Liver (tissue), 9 donors: ENCODE measurements around the gene UBE2E2. TPM values are rescaled to one million over a fixed set of nuclear protein-coding genes. Genes with fewer than 3 reads are reported as not detected.

ENCODE experiments used
- DNase-seq: peaks from one replicate; pipeline ENCODE4 v3.0.0-alpha.2; 2017; ENCODE audit warnings: low spot score
- H3K27ac ChIP-seq, 2 donors: one replicate each; pipeline ENCODE4 v1.7.0; 2013; ENCODE audit warnings: inconsistent platforms in 2 of 2, low read length in 2 of 2, control low read depth in 1 of 2, low read depth in 1 of 2, mild to moderate bottlenecking in 1 of 2
- H3K27me3 ChIP-seq, 4 donors: one replicate each; pipeline versions ENCODE4 v1.6.1 to v1.7.0; 2013; ENCODE audit warnings: low read length in 3 of 4, inconsistent platforms in 1 of 4, mild to moderate bottlenecking in 1 of 4, moderate library complexity in 1 of 4; ENCODE audit not compliant: control insufficient read depth in 4 of 4, insufficient read depth in 4 of 4
- H3K36me3 ChIP-seq, 4 donors: one replicate each; pipeline versions ENCODE4 v1.6.1 to v1.7.0; 2013; ENCODE audit warnings: low read length in 3 of 4, mild to moderate bottlenecking in 3 of 4, low read depth in 1 of 4, moderate library complexity in 1 of 4; ENCODE audit not compliant: control insufficient read depth in 4 of 4, insufficient read depth in 3 of 4
- H3K4me1 ChIP-seq, 4 donors: one replicate each; pipeline versions ENCODE4 v1.6.1 to v1.7.0; 2013; ENCODE audit warnings: low read length in 3 of 4, mild to moderate bottlenecking in 3 of 4, moderate library complexity in 1 of 4; ENCODE audit not compliant: control insufficient read depth in 4 of 4, insufficient read depth in 4 of 4
- H3K4me3 ChIP-seq, 3 donors: one replicate each; pipeline versions ENCODE4 v1.6.1 to v1.7.0; 2013; ENCODE audit warnings: low read length in 3 of 3, control low read depth in 1 of 3, low read depth in 1 of 3, mild to moderate bottlenecking in 1 of 3
- H3K9ac ChIP-seq, 2 donors: one replicate each; pipeline ENCODE4 v1.7.0; 2013; ENCODE audit warnings: low read length in 2 of 2, mild to moderate bottlenecking in 2 of 2, moderate library complexity in 2 of 2, control low read depth in 1 of 2, low read depth in 1 of 2
- H3K9me3 ChIP-seq, 4 donors: one replicate each; pipeline versions ENCODE4 v1.6.1 to v1.7.0; 2013; ENCODE audit warnings: low read length in 3 of 4; ENCODE audit not compliant: control insufficient read depth in 4 of 4
- EGR1 ChIP-seq, 2 donors: IDR thresholded peaks; 2 replicates each; pipeline ENCODE4 v1.6.1; 2016 to 2018; ENCODE audit warnings: antibody characterized with exemption in 2 of 2, low read depth in 2 of 2
- FOXA1 ChIP-seq: IDR thresholded peaks from 2 replicates; pipeline ENCODE4 v1.6.1; 2016; ENCODE audit warnings: antibody characterized with exemption
- FOXA2 ChIP-seq: IDR thresholded peaks from 2 replicates; pipeline ENCODE4 v1.6.1; 2016; ENCODE audit warnings: antibody characterized with exemption
- GABPA ChIP-seq, 2 donors: IDR thresholded peaks in 1 of 2; conservative IDR thresholded peaks in 1 of 2; 2 replicates each; pipeline ENCODE4 v1.6.1; 2016; ENCODE audit warnings: antibody characterized with exemption in 2 of 2, mild to moderate bottlenecking in 1 of 2, moderate library complexity in 1 of 2
- HNF4A ChIP-seq, 2 donors: conservative IDR thresholded peaks; 2 replicates each; pipeline ENCODE4 v1.6.1; 2016; ENCODE audit warnings: antibody characterized with exemption in 2 of 2, mild to moderate bottlenecking in 2 of 2
- HNF4G ChIP-seq: IDR thresholded peaks from 2 replicates; pipeline ENCODE4 v1.6.1; 2016; ENCODE audit warnings: antibody characterized with exemption
- JUND ChIP-seq, 2 donors: IDR thresholded peaks; 2 replicates each; pipeline ENCODE4 v1.6.1; 2016; ENCODE audit warnings: antibody characterized with exemption in 2 of 2
- NR2F2 ChIP-seq: IDR thresholded peaks from 2 replicates; pipeline ENCODE4 v1.6.1; 2016; ENCODE audit warnings: antibody characterized with exemption
- RAD21 ChIP-seq, 2 donors: IDR thresholded peaks; 2 replicates each; pipeline ENCODE4 v1.6.1; 2016; ENCODE audit warnings: antibody characterized with exemption in 2 of 2, mild to moderate bottlenecking in 2 of 2
- RXRA ChIP-seq, 2 donors: IDR thresholded peaks; 2 replicates each; pipeline ENCODE4 v1.6.1; 2017 to 2018; ENCODE audit warnings: antibody characterized with exemption in 2 of 2, mild to moderate bottlenecking in 1 of 2
- SP1 ChIP-seq: IDR thresholded peaks from 2 replicates; pipeline ENCODE4 v1.6.1; 2018; ENCODE audit warnings: antibody characterized with exemption, mild to moderate bottlenecking
- TAF1 ChIP-seq: conservative IDR thresholded peaks from 2 replicates; pipeline ENCODE4 v1.6.1; 2016; ENCODE audit warnings: antibody characterized with exemption, mild to moderate bottlenecking
- YY1 ChIP-seq: IDR thresholded peaks from 2 replicates; pipeline ENCODE4 v1.6.1; 2016; ENCODE audit warnings: antibody characterized with exemption, mild to moderate bottlenecking
- WGBS: extraction: QIAGEN DNeasy Blood & Tissue Kit; methylation state at CpG from one replicate; pipeline ENCODE4 v1.1.7; 2013; 5-methylcytosine and 5-hydroxymethylcytosine counted together
- polyA plus RNA-seq, 2 donors: library from polyadenylated mRNA; stranded (reverse) in 1 of 2; unstranded in 1 of 2; fragments of 200-250 nt in 1 of 2; fragments of >200 nt in 1 of 2; fragmentation: Nextera tagmentation in 1 of 2; extraction: Ambion mirVana in 1 of 2; gene quantifications; one replicate each; pipeline versions ENCODE4 v1.2.1 to v1.2.3, GENCODE V29; 2013 to 2015
- total RNA-seq, 2 donors: library from RNA; depleted of rRNA; stranded (reverse); fragments of >200 nt; gene quantifications; one replicate each; pipeline ENCODE4 v1.2.3, GENCODE V29; 2014
- TF ChIP-seq, protein P1 (sequence below): fragments of 150-350 bp; IDR thresholded peaks from 2 replicates; pipeline ENCODE4 v1.5.1; 2017; ENCODE audit warnings: improper control_type of control experiment, low read depth, low read length; ENCODE audit not compliant: missing input control
- TF ChIP-seq, protein P2 (sequence below): IDR thresholded peaks from 2 replicates; pipeline ENCODE4 v1.6.1; 2016; ENCODE audit warnings: antibody characterized with exemption
- TF ChIP-seq, protein P3 (sequence below): IDR thresholded peaks from 2 replicates; pipeline ENCODE4 v1.6.1; 2016; ENCODE audit warnings: antibody characterized with exemption, mild to moderate bottlenecking
- TF ChIP-seq, protein P4 (sequence below): IDR thresholded peaks from 2 replicates; pipeline ENCODE4 v1.6.1; 2016; ENCODE audit warnings: antibody characterized with exemption
- donor health status: healthy.
- donor health status: healthy.
- donor health status: healthy.
- donor health status: healthy.
- donor health status: healthy.

UBE2E2 gene
- total and polyA plus RNA-seq, 4 donors, result 9.0 to 27.8 (median 16.8) TPM

DNA sequence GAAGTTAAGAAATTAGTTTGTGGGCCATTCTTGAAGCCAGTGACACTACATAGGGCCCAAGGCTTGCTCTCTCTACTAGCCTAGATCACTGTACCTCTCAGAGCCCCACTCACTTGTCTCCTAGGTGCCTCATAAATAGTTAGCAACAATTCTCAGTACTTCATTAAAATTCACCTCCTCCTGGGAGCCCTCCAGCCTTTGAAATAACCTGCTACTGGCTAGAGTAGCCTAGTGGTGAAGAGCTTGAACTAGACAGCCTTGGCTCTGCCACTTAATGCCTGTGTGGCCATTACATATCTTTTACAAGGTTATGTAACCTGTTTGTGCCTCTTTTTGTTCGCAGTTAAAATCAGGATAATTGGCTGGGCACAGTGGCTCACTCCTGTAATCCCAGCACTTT, 89.3 kb downstream of the UBE2E2 start:
- WGBS, result 97% methylated on average over 1 of the region's 1 CpG
- DNase-seq, result no peak

DNA sequence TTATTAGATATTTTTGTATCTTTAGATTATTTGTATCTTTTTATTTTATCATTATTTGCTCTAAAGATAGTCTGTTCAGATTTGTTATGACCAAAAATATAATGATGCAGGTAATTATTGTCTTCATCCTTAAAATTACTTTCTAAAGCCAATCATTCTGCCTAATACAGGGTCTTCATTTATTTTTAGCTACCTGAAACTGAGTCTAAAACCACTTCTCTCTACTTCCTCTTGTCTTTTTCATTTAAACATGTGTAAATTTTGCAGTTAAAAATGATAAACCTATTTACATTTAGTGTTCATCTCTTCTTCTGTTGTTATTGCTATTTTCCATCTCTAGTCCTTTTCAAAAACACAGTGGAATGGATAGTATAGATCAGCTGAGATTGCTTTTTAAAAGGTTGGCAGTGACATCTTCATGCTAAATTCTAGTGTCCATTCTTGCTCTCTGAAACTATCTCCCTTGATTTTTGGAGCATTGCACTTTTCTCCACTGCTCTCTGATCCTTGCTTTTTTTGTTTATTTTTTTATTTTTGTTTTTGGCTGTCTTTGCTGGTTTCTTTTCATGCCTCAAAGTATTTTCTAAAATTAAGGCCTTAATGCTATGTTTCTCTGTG, 91.8 kb downstream of the UBE2E2 start:
- no peak for TF ChIP-seq FOXA2
- no peak for TF ChIP-seq HNF4G
- no peak for TF ChIP-seq JUND (IDR thresholded peaks at IDR 0.05)
- TF ChIP-seq, protein P1, sequence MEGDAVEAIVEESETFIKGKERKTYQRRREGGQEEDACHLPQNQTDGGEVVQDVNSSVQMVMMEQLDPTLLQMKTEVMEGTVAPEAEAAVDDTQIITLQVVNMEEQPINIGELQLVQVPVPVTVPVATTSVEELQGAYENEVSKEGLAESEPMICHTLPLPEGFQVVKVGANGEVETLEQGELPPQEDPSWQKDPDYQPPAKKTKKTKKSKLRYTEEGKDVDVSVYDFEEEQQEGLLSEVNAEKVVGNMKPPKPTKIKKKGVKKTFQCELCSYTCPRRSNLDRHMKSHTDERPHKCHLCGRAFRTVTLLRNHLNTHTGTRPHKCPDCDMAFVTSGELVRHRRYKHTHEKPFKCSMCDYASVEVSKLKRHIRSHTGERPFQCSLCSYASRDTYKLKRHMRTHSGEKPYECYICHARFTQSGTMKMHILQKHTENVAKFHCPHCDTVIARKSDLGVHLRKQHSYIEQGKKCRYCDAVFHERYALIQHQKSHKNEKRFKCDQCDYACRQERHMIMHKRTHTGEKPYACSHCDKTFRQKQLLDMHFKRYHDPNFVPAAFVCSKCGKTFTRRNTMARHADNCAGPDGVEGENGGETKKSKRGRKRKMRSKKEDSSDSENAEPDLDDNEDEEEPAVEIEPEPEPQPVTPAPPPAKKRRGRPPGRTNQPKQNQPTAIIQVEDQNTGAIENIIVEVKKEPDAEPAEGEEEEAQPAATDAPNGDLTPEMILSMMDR, result no peak
- no peak for TF ChIP-seq GABPA (IDR thresholded peaks at IDR 0.05 in 1 of 2, conservative IDR thresholded peaks at IDR 0.05 in 1 of 2)
- TF ChIP-seq YY1, result no peak
- TF ChIP-seq TAF1, result no peak
- no peak for TF ChIP-seq RAD21 (IDR thresholded peaks at IDR 0.05)
- TF ChIP-seq, protein P2, sequence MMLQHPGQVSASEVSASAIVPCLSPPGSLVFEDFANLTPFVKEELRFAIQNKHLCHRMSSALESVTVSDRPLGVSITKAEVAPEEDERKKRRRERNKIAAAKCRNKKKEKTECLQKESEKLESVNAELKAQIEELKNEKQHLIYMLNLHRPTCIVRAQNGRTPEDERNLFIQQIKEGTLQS, result no peak
- TF ChIP-seq RXRA (IDR thresholded peaks at IDR 0.05), result no peak
- no peak for TF ChIP-seq HNF4A (conservative IDR thresholded peaks at IDR 0.05)
- TF ChIP-seq SP1, result no peak
- no peak for TF ChIP-seq FOXA1
- no peak for TF ChIP-seq NR2F2
- TF ChIP-seq EGR1 (IDR thresholded peaks at IDR 0.05; ENCODE audit: low read depth in 2 of 2), result no peak
- no peak overlapping the region for H3K9ac ChIP-seq
- H3K4me3 ChIP-seq, result no peak overlapping the region
- H3K27ac ChIP-seq, result no peak overlapping the region
- no peaks in the 10 kb centered on the region for H3K36me3 ChIP-seq
- no peak for DNase-seq
- H3K27me3 ChIP-seq, result no peaks in the 10 kb centered on the region
- no peaks in the 10 kb centered on the region for H3K9me3 ChIP-seq
- H3K4me1 ChIP-seq, result no peaks in the 10 kb centered on the region

More for the DNA sequence above, 89.3 kb downstream of the UBE2E2 start:
- Histone ChIP-seq H3K4me1 (peaks cover 0 to 3% (median 0%) of the 10 kb centered on the region in 4 donors), H3K36me3 (no peaks in the 10 kb centered on the region), H3K27ac (no peak overlapping the region), H3K4me3 (no peak overlapping the region), H3K27me3 (no peaks in the 10 kb centered on the region), H3K9me3 (no peaks in the 10 kb centered on the region), H3K9ac (no peak overlapping the region)
- TF ChIP-seq, protein P2, result no peak
- TF ChIP-seq, protein P3, sequence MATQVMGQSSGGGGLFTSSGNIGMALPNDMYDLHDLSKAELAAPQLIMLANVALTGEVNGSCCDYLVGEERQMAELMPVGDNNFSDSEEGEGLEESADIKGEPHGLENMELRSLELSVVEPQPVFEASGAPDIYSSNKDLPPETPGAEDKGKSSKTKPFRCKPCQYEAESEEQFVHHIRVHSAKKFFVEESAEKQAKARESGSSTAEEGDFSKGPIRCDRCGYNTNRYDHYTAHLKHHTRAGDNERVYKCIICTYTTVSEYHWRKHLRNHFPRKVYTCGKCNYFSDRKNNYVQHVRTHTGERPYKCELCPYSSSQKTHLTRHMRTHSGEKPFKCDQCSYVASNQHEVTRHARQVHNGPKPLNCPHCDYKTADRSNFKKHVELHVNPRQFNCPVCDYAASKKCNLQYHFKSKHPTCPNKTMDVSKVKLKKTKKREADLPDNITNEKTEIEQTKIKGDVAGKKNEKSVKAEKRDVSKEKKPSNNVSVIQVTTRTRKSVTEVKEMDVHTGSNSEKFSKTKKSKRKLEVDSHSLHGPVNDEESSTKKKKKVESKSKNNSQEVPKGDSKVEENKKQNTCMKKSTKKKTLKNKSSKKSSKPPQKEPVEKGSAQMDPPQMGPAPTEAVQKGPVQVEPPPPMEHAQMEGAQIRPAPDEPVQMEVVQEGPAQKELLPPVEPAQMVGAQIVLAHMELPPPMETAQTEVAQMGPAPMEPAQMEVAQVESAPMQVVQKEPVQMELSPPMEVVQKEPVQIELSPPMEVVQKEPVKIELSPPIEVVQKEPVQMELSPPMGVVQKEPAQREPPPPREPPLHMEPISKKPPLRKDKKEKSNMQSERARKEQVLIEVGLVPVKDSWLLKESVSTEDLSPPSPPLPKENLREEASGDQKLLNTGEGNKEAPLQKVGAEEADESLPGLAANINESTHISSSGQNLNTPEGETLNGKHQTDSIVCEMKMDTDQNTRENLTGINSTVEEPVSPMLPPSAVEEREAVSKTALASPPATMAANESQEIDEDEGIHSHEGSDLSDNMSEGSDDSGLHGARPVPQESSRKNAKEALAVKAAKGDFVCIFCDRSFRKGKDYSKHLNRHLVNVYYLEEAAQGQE, result no peak
- TF ChIP-seq TAF1 (no peak), YY1 (no peak), FOXA2 (no peak), SP1 (no peak), RAD21 (IDR thresholded peaks at IDR 0.05) (no peak), HNF4A (conservative IDR thresholded peaks at IDR 0.05) (no peak)
- TF ChIP-seq, protein P1, result no peak
- TF ChIP-seq, protein P4, sequence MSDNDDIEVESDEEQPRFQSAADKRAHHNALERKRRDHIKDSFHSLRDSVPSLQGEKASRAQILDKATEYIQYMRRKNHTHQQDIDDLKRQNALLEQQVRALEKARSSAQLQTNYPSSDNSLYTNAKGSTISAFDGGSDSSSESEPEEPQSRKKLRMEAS, result no peak
